ENCODE measurements around the gene KRTAP25-1.

KRTAP25-1 gene

DNA sequence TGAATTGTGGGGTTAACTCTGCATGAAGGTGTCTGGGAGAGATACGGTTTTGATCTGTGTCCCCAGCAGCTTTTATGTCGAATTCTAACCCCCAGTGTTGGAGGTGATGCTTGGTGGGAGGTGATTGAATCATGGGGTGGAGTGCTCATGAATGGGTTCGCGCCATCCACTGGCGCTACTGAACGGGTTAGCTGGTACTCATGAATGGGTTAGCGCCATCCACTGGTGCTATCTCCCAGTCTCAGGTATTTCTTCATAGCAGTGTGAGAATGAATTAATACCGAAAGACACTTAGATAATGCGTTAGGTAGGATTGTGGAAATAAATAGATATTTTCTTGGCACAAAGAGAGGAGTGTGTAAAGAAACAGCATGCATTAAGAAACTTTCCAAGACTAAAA lies 40.5 kb downstream of the KRTAP25-1 start:
- DNase-seq (ENCODE audit: low spot score), result no peak

DNA sequence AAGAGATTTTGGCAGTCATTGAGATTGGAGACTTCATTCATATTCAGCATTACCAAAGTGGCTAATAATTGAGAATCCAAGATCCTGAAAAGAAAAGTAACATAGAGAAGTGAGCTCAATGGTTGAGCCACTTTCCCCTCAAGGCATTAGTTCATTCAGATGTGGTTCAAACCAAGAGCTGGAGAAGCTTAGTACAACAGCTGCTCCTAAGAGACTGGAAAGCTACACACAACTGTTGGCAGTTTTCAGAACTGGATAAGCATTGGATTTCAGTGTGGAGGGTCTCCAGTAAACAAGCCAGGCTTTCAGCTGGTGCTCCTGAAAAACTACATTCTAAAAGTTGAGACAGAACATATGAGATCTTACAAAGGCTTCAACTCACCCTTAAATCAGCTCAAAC lies 44.3 kb downstream of the KRTAP25-1 start:
- no peak for DNase-seq (ENCODE audit: low spot score)

DNA sequence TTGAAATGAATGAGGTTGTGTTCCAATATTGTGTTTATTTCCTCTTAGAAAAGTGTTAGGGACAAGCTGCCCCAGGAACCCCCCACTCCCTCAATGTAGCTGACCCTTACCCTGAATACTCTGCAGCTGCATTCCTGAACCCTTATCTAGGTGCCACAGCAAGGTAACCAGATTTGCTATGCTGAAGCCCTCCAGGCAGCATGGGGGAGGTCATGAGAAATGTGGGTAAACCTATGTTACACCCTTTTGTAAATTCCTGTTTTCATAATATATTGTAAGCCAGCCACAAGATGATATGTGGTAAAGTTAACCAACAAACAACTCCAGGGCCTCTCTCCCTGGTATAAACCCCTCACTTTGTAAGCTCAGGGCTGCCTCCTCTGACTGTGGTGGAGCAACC lies 45.6 kb downstream of the KRTAP25-1 start:
- DNase-seq (ENCODE audit: low spot score), result no peak

DNA sequence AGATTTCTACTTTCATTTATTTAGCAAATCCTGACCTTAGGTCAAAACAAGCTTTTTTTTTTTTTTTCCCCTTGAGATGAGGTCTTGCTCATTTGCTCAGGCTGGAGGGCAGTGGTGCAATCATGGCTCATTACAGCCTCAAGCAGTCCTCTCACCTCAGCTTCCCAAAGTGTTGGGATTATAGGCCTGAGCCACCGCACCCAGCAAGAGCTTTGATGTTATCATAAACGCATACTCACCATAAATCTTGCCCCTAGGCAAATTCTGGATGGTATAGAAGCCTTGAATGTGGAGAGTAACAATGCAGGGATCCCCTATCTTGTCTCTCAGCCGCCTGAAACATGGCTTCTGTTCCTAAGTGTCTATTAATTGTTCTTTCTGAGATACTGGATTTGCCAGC lies 48.7 kb downstream of the KRTAP25-1 start:
- DNase-seq (ENCODE audit: low spot score), result no peak

All from globus pallidus (tissue), 1 donor.